GM18951 (cell line): Measurements from ENCODE around the gene CMBL.

Experiments
- POLR2A ChIP-seq: IDR thresholded peaks from 4 replicates; pipeline ENCODE4 v1.6.1; 2011; ENCODE audit warnings: mild to moderate bottlenecking; ENCODE audit not compliant: insufficient read length, insufficient read depth; ENCODE audit errors: extremely low read depth
- in situ Hi-C: fragments of 300-500 bp; cut with MboI; formaldehyde crosslinking; loops from one replicate; pipeline ENCODE4 v1.12.0; 2022; ENCODE audit warnings: low sequenced_read_pairs, mixed read lengths, inconsistent platforms; ENCODE audit not compliant: unreplicated experiment

Gene CMBL

GRCh38 chr5:10339958-10340357 is 32.3 kb upstream of the CMBL start:
- in situ Hi-C loops: no loop called here
- no peak for TF ChIP-seq POLR2A

DNA sequence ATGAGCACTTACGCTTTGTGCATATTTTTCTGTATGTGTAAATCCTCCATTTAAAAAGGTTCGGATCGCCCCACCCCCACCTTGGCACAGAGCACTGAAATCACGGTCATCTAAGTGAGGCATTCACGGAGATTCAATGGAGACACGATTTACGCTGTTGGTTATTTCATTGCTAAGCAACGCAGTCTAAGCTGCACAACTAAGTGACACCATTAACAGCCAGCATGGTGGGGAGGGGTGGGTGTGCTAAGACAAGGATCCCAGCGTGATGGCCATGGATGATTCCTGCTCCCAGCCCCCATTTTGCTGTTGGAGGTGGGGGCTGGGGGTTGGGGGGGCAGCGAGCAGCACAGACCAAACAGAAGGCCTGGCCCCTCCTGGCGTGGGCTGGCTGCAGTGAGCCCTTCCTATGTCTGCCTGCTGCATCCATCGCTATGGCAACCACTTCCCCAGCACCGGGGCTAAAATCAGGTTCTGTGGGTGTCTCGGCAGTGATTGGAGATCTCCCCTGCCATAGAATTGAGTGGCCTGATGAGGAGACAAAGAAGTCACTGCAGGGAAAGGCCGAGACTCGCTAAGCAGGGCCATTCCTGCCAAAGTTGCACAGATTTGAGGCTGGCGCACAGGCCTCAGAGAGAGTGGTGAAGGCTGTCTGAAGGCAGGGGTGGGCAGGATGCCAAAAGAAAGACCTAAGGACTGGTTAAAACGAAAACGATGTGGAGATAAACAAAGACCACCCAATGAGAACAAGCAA is 31.5 kb upstream of the CMBL start:
- no peak for TF ChIP-seq POLR2A
- in situ Hi-C loops: no loop called here

DNA sequence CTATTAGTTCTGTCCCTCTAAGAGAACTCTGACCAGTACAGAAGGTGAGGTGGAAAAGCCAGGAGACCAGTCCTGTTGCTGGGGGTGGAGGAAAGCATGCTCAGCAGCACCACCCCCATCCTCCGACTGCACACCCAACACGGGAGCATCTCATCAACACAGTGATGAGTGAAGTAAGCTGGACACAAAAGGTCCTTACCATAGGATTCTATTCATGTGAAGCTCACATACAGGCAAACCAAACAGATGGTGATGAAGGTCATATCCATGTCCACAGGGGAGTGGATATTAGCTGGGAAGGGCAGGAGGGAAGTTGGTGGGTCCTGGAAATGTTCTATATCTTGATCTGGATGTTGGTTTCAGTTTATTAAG is 31.0 kb upstream of the CMBL start:
- no peak for TF ChIP-seq POLR2A
- in situ Hi-C loops: no loop called here

DNA sequence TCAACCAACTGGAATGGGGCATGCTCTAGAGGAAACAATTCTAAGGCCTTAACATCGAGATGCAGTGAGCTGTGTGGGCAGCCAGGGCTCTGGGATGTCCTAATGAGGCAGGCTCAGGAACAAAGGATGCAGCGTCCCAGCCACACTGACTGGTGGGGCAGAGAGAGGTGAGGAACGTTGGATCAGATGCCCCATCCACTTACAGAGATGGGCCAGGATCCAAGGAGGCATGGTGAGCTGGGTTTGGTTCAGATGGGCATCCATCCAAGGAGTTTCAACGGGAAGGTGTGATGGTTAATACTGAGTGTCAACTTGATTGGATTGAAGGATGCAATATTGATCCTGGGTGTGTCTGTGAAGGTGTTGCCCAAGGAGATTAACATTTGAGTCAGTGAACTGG is 30.3 kb upstream of the CMBL start:
- in situ Hi-C loops: no loop called here
- TF ChIP-seq POLR2A: no peak

DNA sequence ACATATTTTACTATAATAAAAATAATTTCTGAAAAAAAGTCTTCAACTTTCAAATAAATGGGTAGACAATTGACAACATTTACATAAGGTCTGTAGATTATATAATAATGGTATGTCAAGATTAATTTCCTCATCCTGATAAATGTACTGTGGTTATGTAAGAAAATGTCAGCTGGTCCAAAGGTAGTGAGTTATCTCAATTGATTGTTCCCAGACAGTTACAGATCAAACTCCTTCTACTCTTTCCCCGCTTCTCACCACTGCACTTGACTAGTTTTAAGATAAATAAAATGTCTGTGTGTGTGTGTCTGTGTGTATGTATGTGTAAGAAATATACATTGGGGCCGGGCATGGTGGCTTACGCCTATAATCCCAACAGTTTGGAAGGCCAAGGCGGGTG is 29.4 kb upstream of the CMBL start:
- no peak for TF ChIP-seq POLR2A
- in situ Hi-C loops: no loop called here

- in situ Hi-C loops: no loop called here
- TF ChIP-seq POLR2A: no peak
These were observed 28.2 kb upstream of the CMBL start for GRCh38 chr5:10335711-10336470.

GRCh38 chr5:10334831-10335230 is 27.1 kb upstream of the CMBL start:
- in situ Hi-C loops: no loop called here

DNA sequence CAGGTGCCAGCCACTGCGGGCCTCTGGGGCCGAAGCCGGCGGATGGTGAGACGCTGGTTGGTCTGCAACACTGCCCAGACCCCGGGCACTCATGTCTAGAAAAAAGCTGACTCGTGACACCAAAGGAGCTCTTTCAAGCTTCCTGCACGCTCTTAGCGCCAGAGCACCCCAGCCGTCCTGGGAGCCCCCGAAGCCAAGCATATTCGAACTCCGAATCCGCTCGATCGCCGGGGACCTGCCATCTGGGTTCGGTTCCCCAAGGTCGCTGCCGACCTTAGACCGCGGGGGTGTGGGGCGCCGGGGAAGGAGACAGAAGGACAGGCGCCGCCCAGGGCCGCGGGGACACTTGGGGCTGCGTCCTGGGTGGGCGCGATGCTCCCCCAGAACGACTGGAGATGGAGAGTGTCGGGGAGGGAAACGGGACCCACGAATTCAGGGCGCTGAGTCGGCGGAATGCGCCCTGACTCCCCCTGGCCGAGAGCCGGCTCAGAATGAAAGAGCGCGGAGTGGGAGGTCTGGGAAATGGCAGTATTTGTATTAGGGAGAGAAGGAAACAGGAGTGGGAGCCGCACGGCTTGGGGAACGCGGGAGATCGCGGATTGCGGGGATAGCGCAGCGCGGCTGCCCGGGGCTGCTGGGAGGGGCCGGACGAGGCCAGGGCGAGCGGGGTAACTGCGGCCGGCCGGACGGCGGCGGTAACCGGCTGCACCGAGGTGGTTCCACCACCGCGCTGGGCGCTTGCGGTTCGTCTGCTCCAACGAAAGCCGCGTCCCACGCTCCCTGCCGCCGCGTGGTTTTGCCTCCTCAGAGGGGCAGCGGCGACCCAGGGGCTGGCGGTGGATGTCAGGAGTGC is 25.7 kb upstream of the CMBL start:
- in situ Hi-C loops: no loop called here

More at GRCh38 chr5:10334831-10335230, 27.1 kb upstream of the CMBL start:
- no peak for TF ChIP-seq POLR2A

GRCh38 chr5:10332301-10332700 is 24.6 kb upstream of the CMBL start:
- in situ Hi-C loops: no loop called here
- no peak for TF ChIP-seq POLR2A

More for the DNA sequence above, 25.7 kb upstream of the CMBL start:
- TF ChIP-seq POLR2A: no peak

GRCh38 chr5:10331341-10331796 is 23.7 kb upstream of the CMBL start:
- TF ChIP-seq POLR2A: no peak
- in situ Hi-C loops: no loop called here

DNA sequence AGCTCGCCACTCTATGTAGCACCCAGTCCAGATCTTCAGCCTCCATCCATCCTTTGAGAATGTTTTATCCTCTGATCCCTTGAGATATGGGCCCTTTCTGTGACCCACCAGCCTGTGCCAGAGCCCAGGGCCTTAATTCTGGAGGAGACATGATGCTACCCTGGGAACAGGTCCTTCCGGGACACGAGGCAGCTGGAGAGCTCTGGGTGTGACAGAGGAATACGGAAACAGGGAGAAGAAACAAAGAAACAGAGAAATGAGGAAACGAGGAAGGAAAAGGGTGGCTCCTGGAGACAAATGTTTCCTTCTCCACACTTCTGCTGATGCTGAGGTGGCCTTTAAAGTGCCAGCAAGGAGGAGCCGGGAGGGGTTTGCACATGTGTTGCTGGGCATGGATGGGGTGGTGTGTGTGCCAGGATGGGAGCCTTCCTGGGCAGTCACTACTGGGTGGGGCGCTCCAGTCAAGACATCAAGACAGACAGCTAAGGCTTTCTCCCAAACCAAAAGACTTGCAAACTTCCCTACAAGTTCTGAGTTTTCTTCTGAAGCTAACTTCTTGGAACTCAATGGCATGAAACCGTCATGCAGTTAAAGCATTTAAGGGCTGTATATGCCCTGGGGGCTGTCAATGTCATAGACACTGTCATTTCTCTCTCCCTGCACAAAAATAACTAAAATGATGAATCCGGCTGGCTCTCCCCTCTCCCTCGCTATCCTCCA is 23.0 kb upstream of the CMBL start:
- in situ Hi-C loops: no loop called here
- TF ChIP-seq POLR2A: no peak

- no peak for TF ChIP-seq POLR2A
- in situ Hi-C loops: no loop called here
These were observed 22.2 kb upstream of the CMBL start for GRCh38 chr5:10329820-10330481.
